CD14-positive monocyte (primary cell): ENCODE results near the gene CHD6. TPM values are rescaled to one million over a fixed set of nuclear protein-coding genes. Genes with fewer than 3 reads are reported as not detected.

Experiments used
- DNase-seq, 3 donors: peaks; one replicate each; pipeline ENCODE4 v3.0.0-alpha.2; 2011 to 2022
- H2AFZ ChIP-seq: 2 replicates; pipeline ENCODE4 v1.6.0; 2012; ENCODE audit warnings: mild to moderate bottlenecking, low read depth, low read length, inconsistent platforms; ENCODE audit not compliant: insufficient read depth, poor library complexity, severe bottlenecking
- H3K27ac ChIP-seq, 2 donors: 1 replicate in 1 of 2; 2 replicates in 1 of 2; pipeline ENCODE4 v1.5.1; 2012 to 2013; ENCODE audit warnings: low read length in 2 of 2, control low read depth in 1 of 2, inconsistent platforms in 1 of 2, low read depth in 1 of 2, mild to moderate bottlenecking in 1 of 2
- H3K27me3 ChIP-seq, 2 donors: one replicate each; pipeline versions ENCODE4 v1.6.0 to v1.6.1; 2011 to 2013; ENCODE audit warnings: low read length in 2 of 2; ENCODE audit not compliant: control insufficient read depth in 2 of 2, insufficient read depth in 2 of 2
- H3K36me3 ChIP-seq, 2 donors: replicated peaks in 1 of 2; 1 replicate in 1 of 2; 2 replicates in 1 of 2; pipeline versions ENCODE4 v1.5.1 to v1.6.1; 2012 to 2013; ENCODE audit warnings: low read length in 2 of 2, control low read depth in 1 of 2, inconsistent platforms in 1 of 2, mild to moderate bottlenecking in 1 of 2; ENCODE audit not compliant: insufficient read depth in 2 of 2, control insufficient read depth in 1 of 2
- H3K4me1 ChIP-seq, 2 donors: 1 replicate in 1 of 2; 2 replicates in 1 of 2; pipeline versions ENCODE4 v1.5.1 to v1.6.1; 2012 to 2013; ENCODE audit warnings: low read length in 2 of 2, control low read depth in 1 of 2, inconsistent platforms in 1 of 2, mild to moderate bottlenecking in 1 of 2, moderate library complexity in 1 of 2; ENCODE audit not compliant: insufficient read depth in 2 of 2, control insufficient read depth in 1 of 2
- H3K4me2 ChIP-seq: replicated peaks from 2 replicates; pipeline ENCODE3; 2012; ENCODE audit warnings: low read length, moderate library complexity, mild to moderate bottlenecking; ENCODE audit not compliant: poor library complexity, severe bottlenecking; ENCODE audit errors: extremely low read depth
- H3K4me3 ChIP-seq, 3 experiments: fragments of 200-600 bp in 1 of 3; sonication (generic) in 1 of 3; replicated peaks in 1 of 3; 1 replicate in 2 of 3; 2 replicates in 1 of 3; pipeline ENCODE4 v1.5.1; 2011 to 2013; ENCODE audit warnings: low read length in 3 of 3, mild to moderate bottlenecking in 3 of 3, control low read depth in 2 of 3, low read depth in 2 of 3, inconsistent platforms in 1 of 3, moderate library complexity in 1 of 3
- H3K79me2 ChIP-seq: 2 replicates; pipeline ENCODE4 v1.6.0; 2012; ENCODE audit warnings: mild to moderate bottlenecking, control low read depth, inconsistent platforms, low read length, moderate library complexity; ENCODE audit not compliant: insufficient read depth
- H3K9ac ChIP-seq: 2 replicates; pipeline ENCODE4 v1.6.0; 2017; ENCODE audit warnings: low read length, mild to moderate bottlenecking; ENCODE audit not compliant: insufficient read depth, poor library complexity, severe bottlenecking
- H3K9me3 ChIP-seq, 2 donors: replicated peaks in 1 of 2; 1 replicate in 1 of 2; 2 replicates in 1 of 2; pipeline versions ENCODE4 v1.5.1 to v1.6.1; 2012 to 2013; ENCODE audit warnings: low read length in 2 of 2, control low read depth in 1 of 2; ENCODE audit not compliant: control insufficient read depth in 1 of 2, insufficient read depth in 1 of 2
- H4K20me1 ChIP-seq: 2 replicates; pipeline ENCODE4 v1.6.0; 2012; ENCODE audit warnings: mild to moderate bottlenecking, low read length, control low read depth, moderate library complexity; ENCODE audit not compliant: insufficient read depth
- H3K27ac Mint-ChIP-seq, 7 donors: one replicate each; pipeline ENCODE4 v1.8.0; 2020; ENCODE audit warnings: mild to moderate bottlenecking in 7 of 7, mixed read lengths in 7 of 7, moderate library complexity in 6 of 7, inconsistent platforms in 2 of 7
- H3K27me3 Mint-ChIP-seq, 3 donors: one replicate each; pipeline ENCODE4 v1.8.0; 2021 to 2022; ENCODE audit warnings: low read depth in 3 of 3, mild to moderate bottlenecking in 3 of 3, mixed read lengths in 3 of 3, moderate library complexity in 3 of 3, inconsistent platforms in 1 of 3
- H3K36me3 Mint-ChIP-seq, 2 donors: one replicate each; pipeline ENCODE4 v1.8.0; 2020; ENCODE audit warnings: mixed read lengths in 2 of 2, inconsistent platforms in 1 of 2, mild to moderate bottlenecking in 1 of 2
- H3K4me1 Mint-ChIP-seq: one replicate; pipeline ENCODE4 v1.8.0; 2020; ENCODE audit warnings: mild to moderate bottlenecking, mixed read lengths
- H3K4me3 Mint-ChIP-seq, 2 donors: one replicate each; pipeline ENCODE4 v1.8.0; 2020; ENCODE audit warnings: mild to moderate bottlenecking in 2 of 2, mixed read lengths in 2 of 2, moderate library complexity in 1 of 2
- H3K9me3 Mint-ChIP-seq, 7 donors: one replicate each; pipeline ENCODE4 v1.8.0; 2020 to 2022; ENCODE audit warnings: mixed read lengths in 7 of 7, mild to moderate bottlenecking in 6 of 7, moderate library complexity in 6 of 7, inconsistent platforms in 2 of 7
- CTCF ChIP-seq: fragments of 200-600 bp; IDR thresholded peaks from one replicate; pipeline ENCODE4 v1.8.0; 2022; ENCODE audit warnings: antibody characterized with exemption, mild to moderate bottlenecking
- WGBS: methylation state at CpG from one replicate; pipeline ENCODE4 v1.1.5; 2013; ENCODE audit warnings: missing lambda C conversion rate; ENCODE audit not compliant: insufficient coverage; 5-methylcytosine and 5-hydroxymethylcytosine counted together
- intact Hi-C, 2 donors: fragments of 100-400 bp; cut with micrococcal nuclease; formaldehyde crosslinking; loops; one replicate each; pipeline versions ENCODE4 v1.15.0 to v1.15.1; 2023
- polyA plus RNA-seq, 3 donors: library from polyadenylated mRNA; depleted of rRNA in 1 of 3; unstranded in 2 of 3; stranded (reverse) in 1 of 3; fragments of 300-500 nt in 2 of 3; fragments of >200 nt in 1 of 3; fragmentation: Illumina TruSeq in 2 of 3; gene quantifications; 1 replicate in 2 of 3; 2 replicates in 1 of 3; pipeline ENCODE4 v1.2.3, GENCODE V29; 2012 to 2021

CHD6 gene
- polyA plus RNA-seq, 3 donors = 12.9 to 19.6 (median 13.0) TPM

- Histone ChIP-seq H3K79me2 (peaks cover 8% of the 10 kb centered on the region), H3K27ac (no peak overlapping the region), H3K27me3 (no peaks in the 10 kb centered on the region), H3K4me3 (no peak overlapping the region), H3K4me1 (no peaks in the 10 kb centered on the region), H3K9me3 (peaks cover 3 to 5% of the 10 kb centered on the region in 2 donors), H2AFZ (no peak overlapping the region), H3K36me3 (peaks cover 0 to 23% of the 10 kb centered on the region in 2 donors), H3K9ac (no peak overlapping the region), H3K4me2 (no peak overlapping the region), H4K20me1 (peaks cover 20% of the 10 kb centered on the region)
- Mint-ChIP-seq H3K27ac (no peak overlapping the region), H3K27me3 (no peaks in the 10 kb centered on the region), H3K4me3 (no peak overlapping the region), H3K36me3 (peaks cover 13 to 21% of the 10 kb centered on the region in 2 donors), H3K9me3 (peaks cover 0 to 11% (median 9%) of the 10 kb centered on the region in 7 donors), H3K4me1 (peaks cover 2% of the 10 kb centered on the region)
- TF ChIP-seq CTCF = no peak
- no peak for DNase-seq
- intact Hi-C loops = no loop called here
- no CpG with 5 or more reads among the region's 4 CpGs for WGBS
Measured at GRCh38 chr20:41540918-41541317, 77.3 kb downstream of the CHD6 start.

- DNase-seq = no peak
- Histone ChIP-seq H3K27ac (no peak overlapping the region), H3K36me3 (peaks cover 0 to 23% of the 10 kb centered on the region in 2 donors), H2AFZ (no peak overlapping the region), H3K4me2 (no peak overlapping the region), H3K4me1 (no peaks in the 10 kb centered on the region), H4K20me1 (peaks cover 15% of the 10 kb centered on the region), H3K27me3 (no peaks in the 10 kb centered on the region), H3K9me3 (peaks cover 3 to 5% of the 10 kb centered on the region in 2 donors), H3K4me3 (no peak overlapping the region), H3K9ac (no peak overlapping the region), H3K79me2 (peaks cover 8% of the 10 kb centered on the region)
- H3K27ac Mint-ChIP-seq = no peak overlapping the region
- H3K4me1 Mint-ChIP-seq = no peaks in the 10 kb centered on the region
- no peak for TF ChIP-seq CTCF
- no peaks in the 10 kb centered on the region for H3K27me3 Mint-ChIP-seq
- peaks cover 0 to 11% (median 9%) of the 10 kb centered on the region in 7 donors for H3K9me3 Mint-ChIP-seq
- H3K4me3 Mint-ChIP-seq = no peak overlapping the region
- peaks cover 13 to 23% of the 10 kb centered on the region in 2 donors for H3K36me3 Mint-ChIP-seq
- no CpG with 5 or more reads among the region's 3 CpGs for WGBS
- intact Hi-C loops = no loop called here
Measured at GRCh38 chr20:41540459-41540858, 77.7 kb downstream of the CHD6 start.
